PC-3 (cell line): ENCODE results near the gene GPR107. TPM values are rescaled to one million over a fixed set of nuclear protein-coding genes. Genes with fewer than 3 reads are reported as not detected.
A peak's percentile ranks its signal among the peaks of the same experiment; 100 is the strongest.

Experiments
- ATAC-seq: fragments of 200-7000 bp; cut with Tn5 transposase; 2 replicates; pipeline ENCODE4 v1.9.1; 2020; ENCODE audit warnings: mild to moderate bottlenecking, moderate library complexity
- BruUV-seq: library from RNA; stranded (reverse); fragments of 400-500 nt; replicated peaks from 2 replicates; lab custom pipeline; 2021; lab: Mats Ljungman, UMichigan
- CTCF ChIA-PET: fragments of 300-600 bp; sonication (Branson Sonifier 250); formaldehyde crosslinking; loops from one replicate; lab custom pipeline; 2022; ENCODE audit warnings: antibody characterized with exemption; lab: Charles Lee
- POLR2A ChIA-PET: fragments of 300-600 bp; sonication (Branson Sonifier 250); formaldehyde crosslinking; loops from one replicate; lab custom pipeline; 2022; ENCODE audit warnings: antibody characterized with exemption; ENCODE audit not compliant: unreplicated experiment; lab: Charles Lee
- DNase-seq: peaks from one replicate; pipeline ENCODE4 v3.0.0-alpha.2; 2015
- H2AFZ ChIP-seq: fragments of 300-600 bp; sonication (generic); 2 replicates; pipeline ENCODE4 v1.6.0; 2016; ENCODE audit warnings: antibody characterized with exemption, low read length
- H3F3A ChIP-seq: fragments of 300-600 bp; sonication (generic); one replicate; pipeline ENCODE4 v1.6.0; 2017; ENCODE audit warnings: antibody characterized with exemption, low read length, control low read depth, mild to moderate bottlenecking; ENCODE audit not compliant: unreplicated experiment
- H3K27ac ChIP-seq: fragments of 300-600 bp; sonication (generic); 2 replicates; pipeline ENCODE4 v1.5.1; 2016; ENCODE audit warnings: mild to moderate bottlenecking, low read length
- H3K27me3 ChIP-seq: fragments of 300-600 bp; sonication (generic); 2 replicates; pipeline ENCODE4 v1.6.1; 2016; ENCODE audit warnings: low read length, mixed read lengths
- H3K36me3 ChIP-seq: fragments of 300-600 bp; sonication (generic); 2 replicates; pipeline ENCODE4 v1.6.1; 2016; ENCODE audit warnings: low read depth, mixed run types, low read length, mixed read lengths
- H3K4me1 ChIP-seq: fragments of 300-600 bp; sonication (generic); 2 replicates; pipeline ENCODE4 v1.5.1; 2016; ENCODE audit warnings: low read length; ENCODE audit not compliant: insufficient read depth
- H3K4me2 ChIP-seq: fragments of 300-600 bp; sonication (generic); 2 replicates; pipeline ENCODE4 v1.6.0; 2016; ENCODE audit warnings: low read length
- H3K4me3 ChIP-seq: fragments of 300-600 bp; sonication (generic); 2 replicates; pipeline ENCODE4 v1.5.1; 2016; ENCODE audit warnings: mild to moderate bottlenecking, low read length, mixed read lengths
- H3K79me2 ChIP-seq: fragments of 300-600 bp; sonication (generic); 2 replicates; pipeline ENCODE4 v1.6.1; 2017; ENCODE audit warnings: low read length, mixed read lengths
- H3K9ac ChIP-seq: fragments of 300-600 bp; sonication (generic); 2 replicates; pipeline ENCODE4 v1.6.0; 2016; ENCODE audit warnings: mild to moderate bottlenecking, low read length
- H3K9me2 ChIP-seq: fragments of 300-600 bp; sonication (generic); replicated peaks from 2 replicates; pipeline ENCODE4 v1.6.1; 2016; ENCODE audit warnings: mixed run types, low read length, mixed read lengths
- H3K9me3 ChIP-seq: fragments of 300-600 bp; sonication (generic); 2 replicates; pipeline ENCODE4 v1.6.1; 2016; ENCODE audit warnings: low read length, mixed read lengths
- H4K20me1 ChIP-seq: fragments of 300-600 bp; sonication (generic); 2 replicates; pipeline ENCODE4 v1.6.1; 2016; ENCODE audit warnings: low read length, mixed read lengths
- CTCF ChIP-seq: fragments of 300-600 bp; sonication (generic); conservative IDR thresholded peaks from 2 replicates; pipeline ENCODE4 v1.5.1; 2017; ENCODE audit warnings: antibody characterized with exemption, low read depth, mild to moderate bottlenecking, low read length
- EZH2 ChIP-seq: fragments of 300-600 bp; sonication (generic); IDR thresholded peaks from one replicate; pipeline ENCODE4 v1.6.1; 2017; ENCODE audit warnings: antibody characterized with exemption, mild to moderate bottlenecking, low read length; ENCODE audit not compliant: unreplicated experiment
- EZH2phosphoT487 ChIP-seq: fragments of 300-600 bp; sonication (generic); IDR thresholded peaks from 2 replicates; pipeline ENCODE4 v1.6.1; 2018; ENCODE audit warnings: mild to moderate bottlenecking, antibody characterized with exemption, low read length, borderline replicate concordance
- intact Hi-C: fragments of 100-400 bp; cut with micrococcal nuclease; formaldehyde crosslinking; loops from 2 replicates; pipeline ENCODE4 v1.9.0; 2023
- total RNA-seq: library from RNA; depleted of rRNA; stranded (reverse); fragments of >200 nt; gene quantifications from 2 replicates; pipeline ENCODE4 v1.2.3, GENCODE V29; 2014

The GPR107 gene
- total RNA-seq, 1 experiment from 2014 or later = 11.4 TPM

- Histone ChIP-seq H3K9me3 (no peaks in the 10 kb centered on the region), H3K36me3 (no peaks in the 10 kb centered on the region), H3F3A (no peaks in the 10 kb centered on the region), H3K9ac (no peak overlapping the region), H3K27ac (no peak overlapping the region), H3K79me2 (peaks cover 40% of the 10 kb centered on the region), H3K9me2 (no peaks in the 10 kb centered on the region), H2AFZ (no peak overlapping the region), H3K4me3 (no peak overlapping the region), H3K27me3 (no peaks in the 10 kb centered on the region), H3K4me2 (no peak overlapping the region), H4K20me1 (no peaks in the 10 kb centered on the region), H3K4me1 (peaks cover 30% of the 10 kb centered on the region)
- ChIA-PET POLR2A (no interaction called here), CTCF (no interaction called here)
- no peak for DNase-seq
- BruUV-seq = no TSS peak
- no peak for ATAC-seq
- TF ChIP-seq EZH2phosphoT487 (no peak), CTCF (no peak), EZH2 (no peak)
- intact Hi-C loops = no loop called here
Observed at GRCh38 chr9:130050462-130050861, 3.2 kb upstream of the GPR107 start.

DNA sequence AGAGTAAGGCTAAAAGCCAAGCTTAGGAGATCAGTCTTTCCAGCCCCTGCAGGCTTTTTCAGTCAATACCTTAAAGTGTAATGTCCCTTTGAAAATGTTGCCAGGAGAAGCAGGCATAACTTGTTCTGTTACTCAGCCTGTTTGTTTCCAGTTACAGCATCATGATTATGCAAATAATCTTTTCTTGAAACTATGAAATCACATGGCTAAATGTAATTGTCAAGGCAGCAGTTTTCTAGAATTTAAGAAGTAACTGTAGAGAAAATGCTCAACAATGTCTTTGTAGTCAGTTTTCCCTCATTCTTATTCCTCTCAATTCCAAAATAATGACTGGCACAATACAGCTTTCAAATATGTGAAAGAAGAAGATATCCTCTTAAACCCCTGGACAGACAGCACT lies 1.9 kb upstream of the GPR107 start:
- ATAC-seq = peak; percentile 37; the same call in 1 of the 2 replicates
- Histone ChIP-seq H3K4me2 (peak overlapping the region; percentile 95), H3K27ac (peak overlapping the region; percentile 49), H3K4me3 (peak overlapping the region; percentile 95; the same call in 1 of the 2 replicates), H3K36me3 (no peaks in the 10 kb centered on the region), H3F3A (no peaks in the 10 kb centered on the region), H4K20me1 (no peaks in the 10 kb centered on the region), H3K9me2 (no peaks in the 10 kb centered on the region), H3K79me2 (peaks cover 48% of the 10 kb centered on the region), H2AFZ (no peak overlapping the region), H3K27me3 (no peaks in the 10 kb centered on the region), H3K9me3 (no peaks in the 10 kb centered on the region), H3K4me1 (peaks cover 23% of the 10 kb centered on the region), H3K9ac (no peak overlapping the region)
- BruUV-seq = no TSS peak
- CTCF ChIA-PET = interaction anchor here (0.6 kb wide), 1 partner anchor 79 kb away, joined by 3 read pairs; no protein-coding TSS in a partner anchor
- intact Hi-C loops = no loop called here
- TF ChIP-seq EZH2phosphoT487 (no peak), CTCF (no peak), EZH2 (no peak)
- POLR2A ChIA-PET = interaction anchor here (0.6 kb wide), 2 partner anchors 28 to 83 kb away, joined by 3 to 4 read pairs; no protein-coding TSS in a partner anchor
- peak; percentile 83 for DNase-seq

DNA sequence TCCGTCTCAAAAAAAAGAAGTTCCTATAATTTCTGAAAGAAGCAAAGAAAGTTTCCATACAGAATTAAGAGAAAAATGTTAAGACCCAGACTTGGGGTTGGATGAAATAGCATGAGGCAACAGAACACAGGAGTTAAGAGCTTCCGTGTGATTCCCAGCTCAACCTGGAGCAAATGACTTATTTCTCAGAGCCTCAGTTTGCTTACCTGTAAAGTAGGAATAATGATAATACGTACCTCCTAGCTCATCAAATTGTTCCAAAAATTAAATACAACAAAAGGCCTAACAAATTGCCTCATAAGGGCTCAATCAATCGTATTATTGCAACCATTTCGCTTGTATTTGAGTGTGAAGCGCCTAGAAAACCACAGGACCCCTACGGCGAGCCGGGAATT lies 600 bp upstream of the GPR107 start:
- Histone ChIP-seq H3K4me3 (peak overlapping the region; percentile 95), H3K4me2 (peak overlapping the region; percentile 95), H3K9me2 (no peaks in the 10 kb centered on the region), H3K9ac (peak overlapping the region; percentile 94), H3K9me3 (no peaks in the 10 kb centered on the region), H3K27me3 (no peaks in the 10 kb centered on the region), H3K27ac (peak overlapping the region; percentile 70), H3F3A (no peaks in the 10 kb centered on the region), H3K79me2 (peaks cover 58% of the 10 kb centered on the region), H2AFZ (peak overlapping the region; percentile 86), H4K20me1 (no peaks in the 10 kb centered on the region), H3K36me3 (no peaks in the 10 kb centered on the region), H3K4me1 (peaks cover 23% of the 10 kb centered on the region)
- BruUV-seq = TSS peak; percentile 87
- CTCF ChIA-PET = no interaction called here
- DNase-seq (no peak), ATAC-seq (no peak)
- intact Hi-C loops = no loop called here
- TF ChIP-seq CTCF = no peak
- TF ChIP-seq EZH2 = no peak
- no peak for TF ChIP-seq EZH2phosphoT487
- POLR2A ChIA-PET = interaction anchor here (0.6 kb wide), 1 partner anchor 80 kb away, joined by 3 read pairs; no protein-coding TSS in a partner anchor
